ENCODE measurements around the gene NXPH3.

Gene NXPH3

DNA sequence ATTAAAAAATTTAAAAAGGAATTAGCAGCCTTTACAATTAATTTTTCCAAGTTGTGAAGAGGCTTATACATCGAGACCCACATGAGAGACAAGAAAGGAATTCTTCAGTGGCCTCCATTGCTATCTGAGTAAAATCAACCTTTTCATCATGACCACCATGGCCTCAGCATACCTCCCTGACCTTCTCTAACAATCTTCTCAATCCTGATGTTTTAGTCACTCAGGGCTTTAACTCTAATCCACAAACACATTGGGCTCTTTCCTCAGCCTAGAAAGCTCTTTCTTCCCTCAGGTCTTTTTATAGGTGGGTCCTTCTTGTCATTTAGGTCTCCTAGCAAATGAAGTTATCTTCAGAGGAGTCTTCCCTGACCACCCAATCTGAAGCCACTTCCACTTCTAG lies 55.8 kb downstream of the NXPH3 start:
- no peak for DNase-seq
